GM12891 (cell line): ENCODE data around the gene RPN2.

Experiments
- PAX5 ChIP-seq: IDR thresholded peaks from 2 replicates; pipeline ENCODE4 v1.6.1; 2011; ENCODE audit warnings: low read length, moderate library complexity, mild to moderate bottlenecking; ENCODE audit not compliant: insufficient read depth, severe bottlenecking
- POLR2A ChIP-seq: IDR thresholded peaks from 2 replicates; pipeline ENCODE4 v1.6.1; 2011; ENCODE audit warnings: low read depth, low read length, control low read depth
- POLR2AphosphoS5 ChIP-seq: IDR thresholded peaks from 2 replicates; pipeline ENCODE4 v1.6.1; 2011; ENCODE audit warnings: low read depth, low read length, control low read depth

GRCh38 chr20:37265152-37265551, 86.0 kb downstream of the RPN2 start:
- TF ChIP-seq POLR2A (no peak), POLR2AphosphoS5 (no peak), PAX5 (peak; percentile 46)
